GM18867 (cell line): ENCODE measurements around the gene CEBPG.

Experiments used
- ATAC-seq: cut with Tn5 transposase; IDR thresholded peaks from one replicate; pipeline ENCODE4 v1.9.1; 2021; ENCODE audit warnings: mild to moderate bottlenecking, moderate library complexity; ENCODE audit not compliant: unreplicated experiment

The CEBPG gene

DNA sequence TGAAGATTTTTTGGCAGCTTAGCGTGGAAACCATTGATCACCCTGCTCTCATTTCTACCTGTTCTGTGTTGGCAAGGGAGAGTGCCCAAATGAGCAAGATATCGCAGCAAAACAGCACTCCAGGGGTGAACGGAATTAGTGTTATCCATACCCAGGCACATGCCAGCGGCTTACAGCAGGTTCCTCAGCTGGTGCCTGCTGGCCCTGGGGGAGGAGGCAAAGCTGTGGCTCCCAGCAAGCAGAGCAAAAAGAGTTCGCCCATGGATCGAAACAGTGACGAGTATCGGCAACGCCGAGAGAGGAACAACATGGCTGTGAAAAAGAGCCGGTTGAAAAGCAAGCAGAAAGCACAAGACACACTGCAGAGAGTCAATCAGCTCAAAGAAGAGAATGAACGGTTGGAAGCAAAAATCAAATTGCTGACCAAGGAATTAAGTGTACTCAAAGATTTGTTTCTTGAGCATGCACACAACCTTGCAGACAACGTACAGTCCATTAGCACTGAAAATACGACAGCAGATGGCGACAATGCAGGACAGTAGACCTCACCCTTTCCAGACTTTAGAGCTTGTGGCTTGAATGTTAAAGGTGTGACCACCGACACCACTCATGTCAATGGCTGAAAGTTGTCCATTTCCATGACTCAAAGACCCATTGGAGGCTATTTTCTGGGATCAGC, 5.8 kb downstream of the CEBPG start:
- no peak for ATAC-seq

DNA sequence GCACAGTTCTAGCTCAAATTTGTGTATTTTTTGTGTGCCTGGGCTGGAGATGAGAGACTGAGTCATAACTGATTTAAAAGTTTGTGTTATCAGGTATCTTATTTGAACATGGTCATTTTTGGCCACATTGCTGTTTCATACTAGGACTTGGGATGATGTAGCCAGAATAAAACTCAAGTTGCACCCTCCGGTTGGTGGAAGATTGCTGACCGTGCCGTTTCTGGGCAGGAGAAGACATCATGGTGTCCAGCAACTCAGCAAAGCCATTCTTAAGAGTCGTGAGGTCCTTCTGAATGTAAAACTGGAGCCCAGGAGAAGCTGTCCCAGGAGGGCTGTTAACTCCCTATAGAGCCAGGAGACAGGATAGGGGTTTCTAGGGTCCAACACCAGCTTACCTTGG, 7.6 kb downstream of the CEBPG start:
- ATAC-seq, result no peak

DNA sequence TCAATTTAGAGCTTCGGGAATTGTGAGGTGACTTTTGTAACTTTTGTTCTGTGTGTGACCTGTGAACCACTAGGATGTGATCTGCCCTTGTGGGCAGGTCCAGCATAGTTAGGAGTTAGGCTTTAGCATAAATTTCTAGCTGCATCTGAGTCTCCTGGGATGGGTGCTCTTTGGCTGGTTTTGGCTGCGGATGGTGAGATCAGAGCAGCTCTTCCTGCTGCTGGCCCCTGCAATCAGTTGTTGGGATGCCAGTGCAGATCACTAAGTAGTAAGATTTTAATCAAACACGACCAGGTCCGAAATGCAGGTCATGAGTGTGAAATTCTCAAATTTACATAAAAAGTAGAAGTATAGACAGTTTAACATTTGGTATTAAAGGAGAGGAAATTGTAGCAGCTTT, 8.5 kb downstream of the CEBPG start:
- no peak for ATAC-seq

DNA sequence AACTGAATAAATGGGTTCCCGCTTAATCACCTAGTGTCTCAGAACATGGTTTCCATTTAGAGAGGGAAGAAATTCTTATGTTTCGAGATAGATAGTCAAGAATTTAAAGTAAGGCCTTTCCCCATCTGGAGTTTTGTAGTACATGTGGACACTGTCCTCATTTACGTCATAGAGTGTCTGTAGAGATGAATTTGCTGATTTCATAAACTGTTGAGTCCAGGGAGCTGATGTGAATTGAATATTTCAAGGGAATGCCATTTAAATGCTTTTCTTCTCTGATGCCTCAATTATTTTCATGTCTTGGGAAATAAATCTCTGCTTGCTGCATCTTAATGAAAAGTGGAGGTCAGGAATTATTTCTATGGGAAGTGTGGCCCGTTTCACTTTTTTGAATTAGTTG, 9.5 kb downstream of the CEBPG start:
- ATAC-seq, result no peak

DNA sequence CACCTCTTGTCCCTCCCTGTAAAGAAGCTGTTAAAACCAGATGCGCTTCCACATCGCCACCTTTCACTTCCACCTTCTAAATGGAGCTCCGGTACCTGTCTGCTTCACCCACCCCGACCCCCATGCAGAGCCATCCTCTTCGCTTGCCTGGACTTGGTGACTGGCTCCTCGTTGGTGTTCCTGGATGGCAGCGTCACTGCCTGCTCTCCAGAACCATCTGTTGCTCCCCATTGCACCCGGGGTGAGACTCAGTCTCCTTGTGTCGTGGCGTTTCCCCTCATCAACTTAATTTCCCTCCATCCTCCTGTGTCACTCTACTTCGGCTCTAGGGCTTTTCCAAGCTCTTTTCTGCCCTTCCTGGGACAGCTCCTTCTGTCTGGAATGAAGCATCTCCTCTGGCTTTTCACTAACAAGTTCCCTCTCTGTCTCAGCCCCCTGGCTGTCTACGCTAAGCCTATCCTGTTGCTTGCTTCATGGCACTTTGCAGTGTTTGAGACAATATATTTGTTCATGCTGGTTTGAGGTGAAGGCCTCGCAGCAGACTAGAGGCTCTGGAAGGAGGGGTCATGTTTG, 10.3 kb downstream of the CEBPG start:
- ATAC-seq, result no peak

DNA sequence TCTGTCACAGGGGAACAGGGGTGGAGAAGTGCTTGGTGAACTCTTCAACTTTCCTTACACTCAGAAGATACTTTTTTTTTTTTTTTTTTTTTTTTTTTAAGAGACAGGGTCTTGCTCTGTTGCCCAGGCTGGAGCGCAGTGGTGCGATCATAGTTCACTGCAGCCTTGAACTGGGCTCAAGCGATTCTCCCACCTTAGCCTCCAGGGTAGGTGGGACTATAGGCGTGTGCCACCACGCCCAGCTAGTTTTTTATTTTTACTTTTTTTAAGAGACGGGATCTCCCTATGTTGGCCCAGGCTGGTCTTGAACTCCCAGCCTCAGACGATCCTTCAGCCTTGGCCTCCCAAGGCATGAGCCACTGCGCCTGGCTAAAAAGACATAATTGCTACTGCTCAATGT, 11.5 kb downstream of the CEBPG start:
- ATAC-seq, result no peak

DNA sequence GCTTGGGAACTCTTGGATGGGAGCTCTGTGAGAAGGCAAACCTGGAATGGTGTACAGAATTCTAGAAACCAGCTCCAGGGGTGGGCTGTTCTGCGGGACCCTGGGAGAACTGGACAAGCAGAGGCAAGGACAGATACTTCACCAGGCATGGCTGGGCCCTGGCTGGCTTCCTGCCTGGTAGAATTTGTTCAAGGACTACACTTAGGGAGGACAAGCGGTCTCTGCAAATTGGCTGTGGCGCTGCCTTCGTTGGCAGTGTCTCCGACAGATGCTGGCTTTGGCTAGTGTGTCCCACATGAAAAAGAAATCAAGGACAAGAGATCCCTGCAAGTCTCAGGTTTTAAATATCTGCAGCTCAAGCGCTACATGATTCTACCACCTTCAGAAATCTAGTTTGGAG, 12.4 kb downstream of the CEBPG start:
- no peak for ATAC-seq

DNA sequence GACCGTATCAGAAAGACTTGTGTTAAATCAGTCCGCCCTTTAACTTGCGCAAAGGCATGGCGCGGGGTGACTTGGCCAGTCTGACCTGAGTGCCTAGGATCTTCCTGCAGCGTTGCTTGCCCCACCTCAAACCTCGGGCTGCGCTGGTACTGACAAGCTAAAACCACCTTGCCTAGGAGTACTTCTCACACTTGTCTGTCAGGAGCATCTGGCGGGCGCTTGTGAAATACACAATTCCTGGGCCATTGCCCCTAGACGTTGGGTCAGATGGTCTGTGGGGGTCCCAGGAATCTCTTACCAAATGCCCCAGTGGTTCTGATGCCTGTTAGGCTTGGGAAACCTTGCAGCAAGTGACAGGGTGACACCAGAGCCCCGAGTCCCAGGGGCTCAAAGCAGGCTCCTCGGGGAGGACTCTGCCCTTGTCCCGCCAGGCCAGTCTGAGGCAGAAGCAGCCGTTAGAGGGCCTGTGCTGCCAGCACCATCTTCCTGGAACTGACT, 12.9 kb downstream of the CEBPG start:
- no peak for ATAC-seq

DNA sequence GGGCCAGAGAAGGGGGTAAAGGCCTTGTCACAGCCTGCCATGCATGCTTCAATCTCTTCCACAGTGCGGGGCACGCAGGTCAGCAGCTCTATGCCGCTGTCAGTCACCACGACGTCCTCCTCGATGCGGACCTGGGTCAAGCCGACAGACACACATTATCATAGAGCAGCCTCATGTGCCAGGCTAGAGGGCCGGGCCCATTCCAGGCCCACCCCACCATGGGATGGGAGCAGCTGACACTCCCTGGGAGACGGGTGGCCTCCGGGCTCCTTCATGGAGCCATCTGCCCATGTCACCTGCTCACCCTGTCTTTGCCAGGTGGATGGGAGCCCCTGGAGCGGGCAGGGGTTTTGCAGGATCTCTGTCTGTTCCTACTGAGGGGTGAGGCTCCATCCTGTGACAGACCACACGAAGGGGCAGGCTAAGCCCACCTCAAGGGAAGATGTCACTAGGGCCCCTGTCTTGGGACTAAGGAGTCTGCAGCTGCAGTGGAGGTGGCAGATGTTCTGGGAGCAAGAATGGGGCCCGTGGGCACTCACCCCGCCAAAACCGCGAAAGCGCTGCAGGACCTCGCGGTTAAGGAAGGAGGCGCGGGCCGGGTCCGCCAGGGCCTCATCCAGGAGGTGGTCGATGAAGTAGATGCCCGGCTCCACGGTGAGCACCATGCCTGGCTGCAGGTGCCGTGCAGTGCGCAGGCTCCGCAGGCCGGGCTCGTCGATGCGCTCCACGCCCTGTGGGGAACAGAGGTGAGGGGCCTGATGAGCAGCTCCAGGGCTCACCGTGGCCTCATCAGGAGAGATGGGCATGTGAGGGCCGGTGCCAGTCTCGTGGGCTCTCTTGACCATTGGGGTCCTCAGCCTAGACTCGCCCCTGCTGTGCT, 14.1 kb downstream of the CEBPG start:
- ATAC-seq, result no peak

DNA sequence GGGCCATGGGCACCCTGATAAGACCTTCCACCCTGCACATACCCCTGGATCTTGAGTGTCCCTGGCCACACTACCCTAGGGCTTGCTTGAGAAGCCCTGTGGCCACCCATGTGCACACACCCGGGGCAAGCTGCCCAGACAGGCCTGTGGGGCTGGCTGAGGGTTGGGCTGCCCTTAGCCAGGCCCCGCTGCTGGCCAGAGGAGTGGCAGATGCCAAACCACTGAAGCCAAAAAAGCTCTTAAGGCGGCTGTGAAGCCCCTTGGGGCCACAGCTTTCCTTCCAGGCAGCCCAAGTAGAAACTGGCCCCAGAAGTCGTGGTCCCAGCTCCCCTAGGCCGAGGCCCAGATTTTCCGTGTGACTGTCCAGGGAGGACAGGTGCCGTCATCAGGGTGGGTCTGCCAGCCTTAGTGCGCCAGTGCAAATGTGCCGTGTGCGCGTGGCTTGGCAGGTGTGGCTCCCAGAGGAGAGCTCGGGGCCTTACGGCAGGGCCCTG, 14.8 kb downstream of the CEBPG start:
- ATAC-seq, result no peak

DNA sequence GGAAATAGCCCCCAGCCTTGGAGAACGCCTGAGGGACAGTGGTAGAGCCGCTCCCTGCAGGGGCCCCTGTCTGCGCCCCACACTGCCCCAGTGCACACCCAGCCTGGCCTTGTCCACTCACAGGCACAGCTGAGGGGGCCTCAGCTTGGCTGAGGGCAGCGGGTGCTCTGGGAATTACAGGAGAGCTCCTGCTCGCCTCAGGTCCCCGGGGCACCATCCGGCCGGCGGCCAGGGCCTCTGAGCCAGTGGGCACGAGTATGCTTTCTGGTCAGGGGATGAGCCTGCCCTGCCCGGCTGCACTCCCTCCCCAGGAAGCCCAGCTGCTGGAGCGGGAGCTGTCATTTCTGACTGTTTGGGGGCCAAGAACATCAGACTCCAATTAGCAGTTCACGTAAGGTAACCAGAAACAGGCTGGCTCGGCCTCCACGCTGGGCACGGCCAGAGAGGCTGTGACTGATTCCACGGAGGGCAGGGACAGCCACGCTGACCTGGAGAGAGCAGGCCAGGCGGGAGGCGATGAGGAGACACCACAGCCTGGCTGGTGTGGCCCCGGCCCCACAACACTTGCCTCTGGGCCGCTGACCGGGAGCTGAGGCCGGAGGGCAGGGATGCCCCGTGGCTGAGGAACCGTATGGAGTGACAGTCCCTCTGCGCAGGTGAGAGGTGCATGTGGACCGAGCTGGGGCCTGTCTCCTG, 15.4 kb downstream of the CEBPG start:
- ATAC-seq, result no peak

DNA sequence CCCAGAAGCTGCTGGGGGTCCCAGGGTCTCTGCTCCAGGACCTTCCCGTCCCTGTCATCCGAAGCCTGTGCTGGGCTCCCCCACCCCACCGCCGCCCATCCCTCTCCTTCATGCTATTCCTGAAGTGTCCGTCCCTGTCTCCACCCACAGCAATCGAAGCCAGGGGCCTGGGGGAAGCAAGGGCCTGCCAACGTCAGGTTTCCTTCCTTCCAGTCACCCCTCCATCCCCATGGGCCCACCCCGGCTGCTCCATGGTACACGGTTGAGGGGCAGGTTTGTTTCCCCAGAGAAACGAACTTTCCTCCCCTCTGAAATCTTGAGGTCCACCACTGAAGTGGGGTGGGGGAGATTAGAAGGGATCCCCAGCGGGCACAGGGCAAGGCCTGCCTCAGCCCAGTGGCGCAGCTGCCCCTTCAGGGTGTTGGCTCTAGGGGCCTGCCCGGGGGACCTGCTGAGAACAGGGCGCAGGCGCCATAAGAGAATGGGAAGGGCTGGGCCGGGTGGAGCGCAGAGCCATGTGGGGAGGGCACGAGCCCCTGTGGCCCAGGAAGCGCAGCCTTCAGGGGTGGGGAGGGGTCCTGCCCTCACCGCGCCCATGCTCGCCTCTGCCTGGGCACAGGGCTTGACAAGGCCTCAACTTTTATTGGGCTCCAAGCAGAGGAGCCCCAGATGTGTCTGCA, 16.1 kb downstream of the CEBPG start:
- no peak for ATAC-seq

DNA sequence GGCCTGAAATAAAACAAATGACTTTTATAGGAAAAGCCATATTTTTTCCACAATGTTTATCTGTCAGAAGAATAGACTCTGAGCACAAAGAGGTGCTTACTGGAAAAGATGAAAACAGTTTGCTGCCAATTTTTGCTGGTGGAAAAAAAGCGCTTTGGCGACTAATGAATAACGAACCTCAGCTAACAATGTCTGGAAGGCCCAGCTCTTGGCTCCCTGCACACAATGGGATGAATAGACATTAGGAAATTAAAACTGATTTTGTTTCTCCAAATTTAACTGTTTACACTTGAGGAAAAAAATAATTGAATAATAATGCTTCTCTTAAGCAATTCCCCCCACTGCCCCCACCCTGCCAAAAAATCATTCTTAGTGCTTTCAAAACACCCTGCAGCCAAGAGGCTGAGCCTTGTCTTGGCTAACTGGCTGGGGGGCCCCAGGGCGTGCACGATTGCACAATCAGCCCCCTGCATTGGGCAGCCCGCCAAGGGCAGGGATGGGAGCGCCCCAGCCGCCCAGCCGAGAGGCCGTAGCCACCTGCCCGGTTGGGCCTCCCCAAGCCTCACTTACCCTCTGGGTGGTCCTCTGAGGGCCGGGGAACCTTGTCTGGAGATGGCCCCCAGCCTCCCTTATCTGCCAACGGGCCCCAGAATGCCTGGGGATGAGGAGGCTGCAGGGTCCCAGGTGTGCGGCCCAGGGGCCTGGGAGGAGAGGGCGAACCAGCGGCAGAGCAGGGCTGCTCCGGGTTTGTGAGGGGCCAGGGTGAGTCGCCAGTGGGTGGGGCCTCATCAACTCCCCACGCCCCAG, 16.8 kb downstream of the CEBPG start:
- ATAC-seq, result no peak

DNA sequence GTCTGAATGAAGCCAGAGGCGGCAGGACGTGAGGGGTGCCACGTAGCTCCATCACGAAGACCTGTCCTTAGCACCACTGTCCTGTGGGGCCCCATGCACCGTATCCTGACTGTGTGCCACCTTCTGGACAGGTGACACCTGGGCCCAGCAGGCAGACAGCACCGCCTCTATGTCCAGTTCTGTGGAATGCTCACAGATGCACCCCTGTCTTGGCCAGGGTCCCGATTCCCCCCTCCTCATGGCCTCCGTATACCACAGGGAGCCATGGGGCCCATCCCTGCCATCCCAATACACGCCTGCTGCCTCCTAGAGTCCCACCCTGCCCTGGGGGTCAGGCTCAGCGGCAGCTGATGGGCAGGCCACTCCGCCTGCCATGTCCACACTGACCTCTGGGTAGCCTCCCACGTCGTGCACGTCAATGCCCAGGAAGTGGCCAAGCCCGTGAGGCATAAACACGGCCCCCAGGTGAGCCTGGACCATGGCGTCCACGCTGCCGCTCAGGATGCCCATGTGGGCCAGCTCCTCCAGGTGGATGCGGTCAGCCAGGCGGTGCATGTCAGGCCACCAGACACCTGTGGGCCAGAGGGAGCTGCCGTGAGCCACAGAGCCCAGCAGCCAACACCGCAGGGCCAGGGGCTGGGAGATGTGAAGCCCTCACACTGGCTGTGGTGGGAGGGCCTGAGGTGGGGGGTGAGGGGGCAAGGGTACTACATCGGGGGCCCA, 17.6 kb downstream of the CEBPG start:
- no peak for ATAC-seq

DNA sequence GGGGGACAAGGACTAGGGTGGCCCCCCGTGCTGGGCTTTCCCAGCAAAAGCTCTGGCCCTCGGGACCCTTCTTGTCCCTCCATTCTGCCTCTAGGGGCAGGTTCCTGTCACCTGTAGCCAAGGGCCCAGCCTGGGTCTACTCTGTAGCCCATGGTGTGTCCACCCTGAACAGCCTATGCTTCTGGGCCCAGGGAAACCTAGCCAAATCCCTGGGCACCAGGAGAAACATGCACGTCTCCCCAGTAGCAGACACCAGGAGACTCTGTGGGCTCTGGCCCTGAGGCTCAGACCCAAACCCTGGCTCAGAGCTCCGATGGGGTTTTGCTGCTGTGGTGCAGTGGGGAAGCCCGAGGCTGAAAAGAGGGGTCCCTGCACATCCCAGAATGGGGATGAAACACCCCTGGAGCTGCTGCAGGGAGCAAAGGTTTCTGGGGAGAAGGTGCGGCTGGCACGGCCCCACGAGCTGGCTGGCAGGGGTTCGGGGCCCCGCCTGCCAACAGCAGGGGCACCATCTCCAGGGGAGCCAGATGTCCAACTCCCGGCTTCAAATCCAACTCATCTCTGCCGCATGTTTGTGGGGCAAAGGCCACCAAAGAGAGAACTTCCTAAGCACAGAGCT, 18.2 kb downstream of the CEBPG start:
- no peak for ATAC-seq

DNA sequence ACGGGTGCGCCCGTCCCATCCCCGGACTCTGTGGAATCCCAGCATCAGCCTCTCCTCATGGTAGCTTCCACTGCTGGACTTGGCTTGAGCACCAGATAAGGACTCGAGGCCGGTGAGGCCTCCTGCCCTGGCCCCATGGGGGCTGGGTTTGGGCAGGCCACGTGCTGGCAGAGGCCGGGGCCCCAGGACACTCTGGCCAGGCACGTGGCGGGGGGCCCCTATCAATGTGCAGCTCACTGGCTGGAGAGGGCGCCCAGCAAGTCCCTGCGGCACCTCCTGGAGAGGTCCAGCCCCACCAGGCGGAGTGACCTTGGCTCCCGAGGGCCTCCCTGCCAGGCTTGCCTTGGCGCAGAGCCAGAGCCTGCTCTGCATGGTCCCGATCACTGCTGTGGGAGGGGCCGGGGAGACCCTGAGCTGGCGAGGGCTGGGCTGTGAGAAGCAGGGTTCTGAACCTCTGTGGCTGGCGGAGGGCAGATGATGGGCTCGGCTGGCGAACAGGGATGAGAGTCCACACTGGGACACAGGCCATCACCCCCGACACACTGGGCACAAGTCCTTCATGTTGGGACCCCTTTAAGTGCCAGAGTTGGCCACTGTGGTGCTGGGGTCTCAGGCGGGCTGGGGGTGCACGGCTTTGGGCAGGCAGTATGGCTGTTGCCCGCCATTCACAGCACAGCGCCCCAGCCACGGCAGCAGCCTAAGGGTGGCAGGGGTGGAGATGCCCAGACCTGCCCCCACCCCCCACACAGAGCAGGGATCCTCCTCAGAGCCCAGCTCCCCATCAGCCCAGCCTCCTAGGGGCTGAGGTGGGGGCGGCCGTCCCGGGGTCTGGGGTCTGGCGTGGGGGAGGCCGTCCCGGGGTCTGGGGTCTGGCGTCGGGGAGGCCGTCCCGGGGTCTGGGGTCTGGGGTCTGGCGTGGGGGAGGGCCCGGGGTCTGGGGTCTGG, 19.1 kb downstream of the CEBPG start:
- no peak for ATAC-seq

DNA sequence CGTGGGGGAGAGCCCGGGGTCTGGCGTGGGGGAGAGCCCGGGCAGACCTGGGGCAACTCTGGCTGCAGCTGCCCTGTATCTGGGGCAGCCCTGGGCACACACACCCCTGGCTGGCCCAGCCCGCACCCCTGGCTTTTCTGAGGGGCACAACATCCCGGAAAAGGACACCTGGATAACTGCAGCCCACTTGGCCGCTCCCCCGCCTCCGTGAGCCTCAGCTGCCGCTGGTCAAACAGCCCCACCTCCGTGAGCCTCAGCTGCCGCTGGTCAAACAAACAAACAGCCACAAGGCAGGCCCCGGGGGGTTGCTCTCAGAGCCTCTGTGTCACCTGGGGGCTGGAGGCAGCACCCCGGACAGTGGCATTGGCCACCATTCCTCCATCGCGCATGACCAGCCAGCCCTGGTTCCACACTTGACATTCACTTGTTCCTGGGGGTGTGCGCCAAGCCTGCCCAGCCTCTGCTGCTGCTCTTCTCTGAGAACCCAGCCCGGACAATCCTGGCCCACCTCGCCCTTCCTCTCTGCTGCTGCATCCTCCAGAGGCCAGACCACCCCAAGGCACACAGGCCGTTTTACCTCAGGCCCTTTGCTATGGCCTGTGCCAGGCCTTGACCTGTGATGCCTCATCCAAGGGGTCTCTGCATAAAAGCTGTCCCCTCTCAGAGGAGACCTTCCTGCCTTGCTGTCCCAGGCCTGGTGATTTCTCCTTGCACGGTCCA, 19.9 kb downstream of the CEBPG start:
- no peak for ATAC-seq
